ENCODE measurements around the gene OLIG1. TPM values are rescaled to one million over a fixed set of nuclear protein-coding genes. Genes with fewer than 3 reads are reported as not detected.

Gene OLIG1
- total RNA-seq, 2 donors from 2014 or later: not detected

GRCh38 chr21:33032434-33033047 lies 37.4 kb upstream of the OLIG1 start:
- H3K9me3 ChIP-seq: no peaks in the 10 kb centered on the region
- no peak overlapping the region for H3K9ac ChIP-seq (ENCODE audit: low read depth in 2 of 2, low read length in 2 of 2)
- H3K4me1 ChIP-seq: no peaks in the 10 kb centered on the region
- H3K27ac ChIP-seq: no peak overlapping the region
- H3K4me3 ChIP-seq: no peak overlapping the region
- peaks cover 56% of the 10 kb centered on the region for H3K27me3 ChIP-seq
- no peaks in the 10 kb centered on the region for H3K36me3 ChIP-seq
- intact Hi-C loops (cut with DNase I): loop anchor here (10.0 kb wide), 1 partner anchor 132 kb away; no protein-coding TSS in a partner anchor
- DNase-seq: no peak
- TF ChIP-seq CTCF (IDR thresholded peaks at IDR 0.05): no peak

- no peak overlapping the region for H3K4me3 ChIP-seq
- H3K9me3 ChIP-seq: no peaks in the 10 kb centered on the region
- H3K4me1 ChIP-seq: no peaks in the 10 kb centered on the region
- H3K9ac ChIP-seq (ENCODE audit: low read depth in 2 of 2, low read length in 2 of 2): no peak overlapping the region
- H3K27ac ChIP-seq: no peak overlapping the region
- no peak for TF ChIP-seq CTCF (IDR thresholded peaks at IDR 0.05)
- intact Hi-C loops (cut with DNase I): loop anchor here (10.0 kb wide), 1 partner anchor 131 kb away; no protein-coding TSS in a partner anchor
- peaks cover 48% of the 10 kb centered on the region for H3K27me3 ChIP-seq
- H3K36me3 ChIP-seq: no peaks in the 10 kb centered on the region
- DNase-seq: no peak
These were observed 36.6 kb upstream of the OLIG1 start for GRCh38 chr21:33033094-33033951.

- Histone ChIP-seq H3K9ac (ENCODE audit: low read depth in 2 of 2, low read length in 2 of 2) (no peak overlapping the region), H3K4me1 (no peaks in the 10 kb centered on the region), H3K36me3 (no peaks in the 10 kb centered on the region), H3K27me3 (peaks cover 42% of the 10 kb centered on the region), H3K4me3 (no peak overlapping the region), H3K9me3 (no peaks in the 10 kb centered on the region), H3K27ac (no peak overlapping the region)
- TF ChIP-seq CTCF (IDR thresholded peaks at IDR 0.05): no peak
- DNase-seq: no peak
- intact Hi-C loops (cut with DNase I): loop anchor here (10.0 kb wide), 1 partner anchor 131 kb away; no protein-coding TSS in a partner anchor
These were observed 36.0 kb upstream of the OLIG1 start for GRCh38 chr21:33033961-33034413.

GRCh38 chr21:33035147-33035546 lies 34.8 kb upstream of the OLIG1 start:
- intact Hi-C loops (cut with DNase I): loop anchor here (10.0 kb wide), 1 partner anchor 130 kb away; no protein-coding TSS in a partner anchor
- DNase-seq: no peak
- H3K27ac ChIP-seq: no peak overlapping the region
- H3K36me3 ChIP-seq: no peaks in the 10 kb centered on the region
- H3K4me3 ChIP-seq: no peak overlapping the region
- no peak for TF ChIP-seq CTCF (IDR thresholded peaks at IDR 0.05)
- no peaks in the 10 kb centered on the region for H3K4me1 ChIP-seq
- H3K9ac ChIP-seq (ENCODE audit: low read depth in 2 of 2, low read length in 2 of 2): no peak overlapping the region
- peaks cover 30% of the 10 kb centered on the region for H3K27me3 ChIP-seq
- no peaks in the 10 kb centered on the region for H3K9me3 ChIP-seq

- Histone ChIP-seq H3K4me3 (no peak overlapping the region), H3K9me3 (no peaks in the 10 kb centered on the region), H3K36me3 (no peaks in the 10 kb centered on the region), H3K27me3 (peaks cover 20% of the 10 kb centered on the region), H3K4me1 (no peaks in the 10 kb centered on the region), H3K27ac (no peak overlapping the region), H3K9ac (ENCODE audit: low read depth in 2 of 2, low read length in 2 of 2) (no peak overlapping the region)
- DNase-seq: no peak
- no peak for TF ChIP-seq CTCF (IDR thresholded peaks at IDR 0.05)
- intact Hi-C loops (cut with DNase I): loop anchor here (10.0 kb wide), 1 partner anchor 128 kb away; no protein-coding TSS in a partner anchor
These were observed 33.3 kb upstream of the OLIG1 start for GRCh38 chr21:33036430-33037162.

Data from colonic mucosa (tissue), 4 donors.